ENCODE measurements around the gene NNAT. TPM values are rescaled to one million over a fixed set of nuclear protein-coding genes. Genes with fewer than 3 reads are reported as not detected.
"Not testable (repeated sequence)": the region's sequence is repeated elsewhere in the genome, so short reads cannot be mapped to it uniquely, and the experiment has no call there.

Gene NNAT
- total RNA-seq, 1 donor from 2014 or later, result 251 TPM

DNA sequence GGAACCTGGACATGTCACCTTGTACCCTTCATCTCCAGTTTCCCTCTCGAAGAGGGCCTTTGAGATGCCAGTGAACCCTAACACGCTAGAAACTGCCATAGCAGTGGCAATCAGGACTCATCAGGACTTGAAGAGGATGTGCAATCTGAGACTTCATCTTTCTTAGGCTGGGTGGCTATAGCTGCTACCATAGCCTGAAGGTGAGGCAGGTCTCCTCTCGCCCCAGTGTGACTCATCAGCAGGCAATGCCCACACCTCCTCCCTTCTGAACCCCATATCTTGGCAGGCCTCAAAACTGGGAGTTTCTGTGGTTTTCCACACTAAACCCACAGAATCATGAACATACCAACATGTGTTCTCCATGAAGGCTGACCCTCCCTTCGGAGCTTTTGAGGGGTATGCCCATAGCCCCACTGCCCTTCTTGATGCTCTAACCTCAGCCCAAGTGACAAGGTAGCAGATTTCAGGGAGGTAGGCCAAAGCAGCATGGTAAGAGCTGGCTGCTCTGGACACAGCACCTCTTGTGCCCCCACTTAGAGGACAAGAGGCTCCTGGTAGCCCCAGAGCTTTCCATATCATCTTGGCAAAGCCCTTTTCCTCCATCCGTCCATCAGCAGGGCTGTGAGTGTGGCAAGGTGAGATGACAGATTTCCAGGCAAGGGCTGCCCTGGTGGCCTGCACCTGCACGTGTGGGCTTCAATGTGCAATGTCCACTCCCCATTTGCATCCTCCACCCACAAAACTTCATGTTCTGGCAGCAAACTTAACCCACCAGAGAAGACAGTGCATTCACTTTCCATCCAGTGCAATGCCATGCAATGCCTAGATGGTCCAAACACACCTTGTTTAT lies 4.0 kb downstream of the NNAT start:
- DNase-seq, result no peak

DNA sequence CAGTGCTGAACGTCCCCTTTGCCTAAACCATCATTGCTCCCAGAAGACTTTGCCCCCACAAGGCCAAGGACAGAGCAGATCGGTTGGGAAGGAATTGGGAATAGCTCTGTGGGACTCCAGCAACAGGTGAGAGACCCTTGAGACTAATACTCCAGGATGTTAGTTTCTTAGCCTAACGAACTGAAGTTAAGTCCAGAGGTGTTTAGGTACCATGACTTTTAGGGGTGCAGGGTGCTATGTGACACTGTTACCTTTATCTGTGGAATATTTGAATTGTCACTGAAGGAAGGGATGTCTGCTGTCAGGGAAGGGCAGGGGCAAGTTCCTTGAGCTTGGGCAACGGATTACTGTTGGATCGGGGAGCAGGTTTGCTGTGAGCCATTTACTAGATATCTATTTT lies 4.8 kb downstream of the NNAT start:
- DNase-seq, result no peak

DNA sequence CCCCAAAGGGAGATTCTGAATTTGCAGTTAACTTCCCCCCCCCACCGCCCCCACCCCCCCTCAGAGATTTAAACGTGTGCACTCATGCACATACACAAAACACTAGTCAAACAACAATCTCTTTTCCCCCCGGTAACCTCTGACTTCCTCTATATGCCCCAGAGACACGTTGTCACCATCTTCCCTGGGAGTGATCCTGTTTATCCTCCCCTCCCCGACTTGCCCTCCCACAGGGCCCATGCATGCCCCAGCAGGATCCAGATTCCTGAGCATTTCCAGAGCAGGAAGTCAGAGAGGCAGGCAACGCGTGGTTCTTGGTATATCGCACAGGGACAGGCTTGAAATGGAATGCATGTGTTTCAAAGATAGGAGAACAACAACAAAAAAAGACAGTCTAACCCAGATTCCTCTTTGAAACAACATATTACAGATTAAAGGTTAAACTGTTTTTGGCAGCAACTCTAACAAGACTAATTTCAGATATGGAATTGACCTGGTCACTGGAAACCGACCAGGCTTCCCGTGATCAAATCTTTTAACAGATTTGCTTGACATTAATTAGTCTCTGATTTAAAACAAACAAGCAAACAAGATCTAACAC lies 5.3 kb downstream of the NNAT start:
- DNase-seq, result no peak

DNA sequence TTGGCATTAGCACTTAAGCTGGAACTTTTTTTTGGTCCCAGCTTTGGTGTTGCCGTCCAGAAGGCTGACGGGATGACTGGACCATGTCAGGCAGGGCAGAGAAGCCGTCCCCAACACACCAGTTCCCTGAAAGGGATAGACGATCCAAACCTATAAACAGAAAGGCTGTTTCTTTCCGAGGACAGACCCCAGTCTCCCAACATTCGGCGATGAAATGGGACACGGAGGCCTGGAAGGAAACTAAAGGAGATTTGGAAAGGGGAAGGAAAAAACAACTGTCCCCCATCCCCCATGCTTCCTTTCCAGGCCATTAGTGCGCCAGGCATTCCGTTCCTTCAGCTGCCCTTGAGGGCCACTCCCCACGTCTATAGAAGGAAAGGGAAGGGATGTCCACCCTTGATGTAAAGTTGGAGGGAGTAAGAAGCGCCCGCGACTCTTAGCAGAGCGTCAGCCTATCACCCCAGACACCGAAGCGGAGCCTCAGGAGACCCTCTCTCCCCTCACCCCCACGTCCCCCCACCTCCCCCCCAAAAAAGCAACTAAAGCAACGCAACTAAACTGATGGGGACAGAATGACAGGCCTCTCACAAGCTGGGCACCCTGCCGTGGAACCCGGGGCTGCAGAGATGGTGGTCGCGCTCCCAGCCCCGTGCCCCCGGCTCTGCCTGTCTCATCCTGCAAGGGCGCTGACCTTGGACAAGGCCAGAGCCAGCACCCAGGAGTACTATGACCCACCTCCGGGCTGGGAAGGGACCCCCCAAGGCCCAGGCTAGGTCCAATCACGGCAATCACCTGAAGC lies 6.0 kb downstream of the NNAT start:
- DNase-seq, result no peak

DNA sequence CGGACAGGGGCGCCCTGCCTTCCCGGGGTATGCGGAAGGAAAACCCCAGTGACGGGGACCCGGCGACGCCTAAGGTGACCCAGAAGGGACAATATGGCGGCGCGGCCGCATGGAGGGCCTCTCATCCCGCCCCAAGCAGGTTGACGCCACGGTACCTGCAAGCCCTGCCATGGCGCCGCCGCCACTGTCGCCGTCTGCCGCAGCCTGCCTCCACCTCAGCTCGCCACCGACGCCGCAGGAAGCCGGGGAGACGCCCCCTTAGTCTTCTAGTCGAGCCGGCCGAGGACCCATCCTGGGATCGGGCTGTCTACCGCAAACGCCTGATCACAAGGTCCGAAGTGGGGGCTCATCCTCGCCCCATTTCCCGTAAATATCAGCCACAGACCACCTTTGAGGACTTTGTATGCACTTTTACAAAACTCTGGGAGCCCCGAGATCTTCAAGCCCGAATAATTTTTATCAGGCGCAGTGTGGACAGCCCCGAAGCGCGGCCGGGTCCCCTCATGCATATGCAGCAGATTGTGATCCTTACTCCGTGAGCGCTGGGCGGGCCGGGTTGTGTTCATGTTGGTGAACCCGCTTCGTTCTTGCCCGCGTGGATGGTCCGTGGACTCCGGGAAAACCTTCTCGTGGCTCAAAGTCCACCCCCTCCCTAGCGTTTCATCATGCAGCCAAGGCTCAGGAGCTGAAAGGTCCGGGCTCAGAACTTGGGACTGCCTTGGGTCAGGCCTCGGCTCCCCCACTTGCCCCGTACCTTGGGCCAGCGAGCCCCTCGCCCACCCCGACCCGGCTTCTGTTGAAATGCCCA lies 6.8 kb downstream of the NNAT start, which contains the start of gene BLCAP:
Gene BLCAP, minus strand, starts transcription at position 239 of the 808 bp plus-strand sequence. CDS start 8,702 bp downstream, outside the sequence.
- peak; percentile 79 for DNase-seq

DNA sequence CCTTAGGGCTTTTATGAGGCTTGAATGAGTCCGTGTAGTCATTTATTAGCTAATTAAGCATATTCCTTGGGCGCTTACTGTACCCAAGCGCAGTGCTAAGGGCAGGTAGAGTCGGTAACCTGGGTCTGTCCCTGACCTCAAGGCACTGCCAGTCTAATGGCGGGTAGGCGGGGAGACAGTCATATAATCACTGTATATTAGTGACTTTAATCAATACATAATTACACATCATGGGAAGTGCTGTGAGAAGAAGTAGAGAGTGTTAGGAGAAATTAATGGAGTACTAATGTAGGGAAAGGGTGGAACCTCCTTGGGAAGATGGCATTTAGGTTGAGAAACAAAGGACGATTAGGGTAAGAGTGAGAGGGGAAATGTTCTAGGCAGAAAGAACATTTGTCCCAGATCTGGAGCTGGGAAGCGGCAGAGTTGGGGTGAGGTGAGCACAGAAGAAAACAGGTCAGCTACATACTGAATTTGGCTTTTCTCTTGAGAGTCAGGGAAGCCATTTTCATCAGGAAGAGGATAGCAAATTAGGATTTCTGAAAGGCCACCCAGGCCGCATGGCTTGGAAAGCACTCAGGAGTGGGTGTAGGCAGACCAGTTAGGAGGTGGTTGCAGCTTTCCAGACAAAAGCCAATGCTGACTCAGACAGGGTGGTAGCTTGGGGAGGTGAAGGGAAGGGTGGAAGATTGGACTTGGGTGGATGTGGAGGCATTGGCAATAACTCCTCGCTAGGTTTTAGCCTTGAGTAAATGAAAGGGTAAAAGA lies 7.6 kb downstream of the NNAT start:
- no peak for DNase-seq

DNA sequence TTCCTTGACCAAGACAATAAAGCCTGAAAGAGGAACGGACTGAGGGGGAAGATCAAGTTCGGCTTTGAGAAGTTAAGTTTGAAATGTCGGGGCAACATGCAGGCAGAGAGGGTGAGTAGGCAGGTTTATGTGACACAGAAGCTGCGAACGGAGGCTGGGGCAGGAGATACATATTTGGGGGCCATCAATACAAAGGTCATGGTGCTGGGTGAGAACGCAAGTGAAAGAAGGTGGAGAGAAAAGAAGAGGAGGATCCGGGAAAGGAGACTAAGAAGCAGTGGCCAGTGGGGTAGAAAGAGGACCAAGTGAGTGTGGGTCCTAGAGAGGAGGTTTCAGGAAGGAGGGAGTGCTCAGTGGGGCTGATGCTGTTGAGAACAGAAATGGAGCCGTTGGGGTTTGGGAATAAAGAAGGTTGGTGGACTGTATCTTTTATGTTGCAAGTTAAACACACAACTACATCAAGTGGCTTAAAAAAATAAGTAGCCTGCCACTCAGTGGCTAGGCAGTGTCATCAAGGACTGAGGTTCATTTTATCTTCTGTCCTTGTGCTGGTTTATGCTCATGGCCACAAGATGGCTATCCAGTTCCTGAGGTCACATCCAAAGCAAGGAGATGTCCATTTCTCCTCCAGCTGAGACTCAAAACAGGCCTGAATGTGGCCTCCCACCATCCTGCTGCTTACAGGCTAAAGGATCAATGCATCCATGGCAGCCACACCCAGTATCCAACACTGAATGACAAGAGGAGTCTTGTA lies 8.3 kb downstream of the NNAT start:
- DNase-seq, result no peak

DNA sequence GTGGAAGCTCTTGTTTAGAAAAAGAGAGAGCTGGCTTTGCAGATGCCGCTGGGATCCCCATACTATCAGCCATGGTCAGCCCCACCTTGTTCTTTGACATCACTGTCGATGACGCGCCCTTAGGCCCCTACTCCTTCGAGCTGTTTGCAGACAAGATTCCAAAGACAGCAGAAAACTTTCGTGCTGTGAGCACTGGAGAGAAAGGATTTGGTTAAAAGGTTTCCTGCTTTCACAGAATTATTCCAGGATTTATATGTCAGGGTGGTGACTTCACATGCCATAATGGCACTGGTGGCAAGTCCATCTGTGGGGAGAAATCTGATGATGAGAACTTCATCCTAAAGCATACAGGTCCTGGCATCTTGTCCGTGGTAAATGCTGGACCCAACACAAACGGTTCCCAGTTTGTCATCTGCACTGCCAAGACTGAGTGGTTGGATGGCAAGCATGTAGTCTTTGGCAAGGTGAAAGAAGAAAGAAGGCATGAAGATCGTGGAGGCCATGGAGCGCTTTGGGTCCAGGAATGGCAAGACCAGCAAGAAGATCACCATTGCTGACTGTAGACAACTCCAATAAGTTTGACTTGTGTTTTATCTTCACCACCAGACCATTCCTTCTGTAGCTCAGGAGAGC lies 9.0 kb downstream of the NNAT start:
- no peak for DNase-seq

DNA sequence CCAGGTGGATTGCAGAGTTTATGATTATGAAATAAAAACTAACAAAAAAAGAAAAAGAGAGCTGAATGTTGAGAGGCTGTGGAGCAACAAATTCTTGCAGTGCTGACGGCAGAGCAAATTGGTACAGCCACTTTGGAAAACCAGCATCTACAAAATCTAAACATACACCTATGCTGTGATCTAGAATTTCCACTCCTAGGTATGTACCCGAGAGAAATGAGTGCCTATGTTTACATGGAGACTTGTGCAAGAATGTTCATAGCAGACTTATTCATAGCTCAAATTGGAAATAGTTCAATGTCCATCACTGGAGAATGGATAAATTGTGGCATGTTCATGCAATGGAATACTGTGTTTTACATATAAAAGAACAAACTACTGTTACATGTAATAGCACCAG lies 9.6 kb downstream of the NNAT start:
- DNase-seq, result no peak

DNA sequence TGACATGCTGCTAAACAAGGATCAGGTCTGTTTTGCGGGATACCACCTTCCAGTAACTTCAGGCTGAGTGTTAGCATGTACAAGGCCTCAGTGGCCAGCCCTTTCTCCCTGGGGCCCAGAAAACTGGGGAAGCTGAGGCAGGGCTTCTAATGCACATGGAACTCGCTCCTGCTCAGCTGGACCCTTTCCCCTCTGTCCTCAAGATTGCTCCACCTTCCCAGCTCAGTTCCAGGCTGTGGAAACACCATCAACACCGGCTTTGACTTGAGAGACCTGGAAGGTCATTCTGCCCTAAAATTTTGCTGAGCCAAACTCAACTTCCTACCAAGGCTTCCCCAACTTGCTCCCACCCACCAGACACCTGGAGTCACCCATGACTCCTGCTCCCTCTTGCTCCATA lies 10.8 kb downstream of the NNAT start:
- DNase-seq, result no peak

DNA sequence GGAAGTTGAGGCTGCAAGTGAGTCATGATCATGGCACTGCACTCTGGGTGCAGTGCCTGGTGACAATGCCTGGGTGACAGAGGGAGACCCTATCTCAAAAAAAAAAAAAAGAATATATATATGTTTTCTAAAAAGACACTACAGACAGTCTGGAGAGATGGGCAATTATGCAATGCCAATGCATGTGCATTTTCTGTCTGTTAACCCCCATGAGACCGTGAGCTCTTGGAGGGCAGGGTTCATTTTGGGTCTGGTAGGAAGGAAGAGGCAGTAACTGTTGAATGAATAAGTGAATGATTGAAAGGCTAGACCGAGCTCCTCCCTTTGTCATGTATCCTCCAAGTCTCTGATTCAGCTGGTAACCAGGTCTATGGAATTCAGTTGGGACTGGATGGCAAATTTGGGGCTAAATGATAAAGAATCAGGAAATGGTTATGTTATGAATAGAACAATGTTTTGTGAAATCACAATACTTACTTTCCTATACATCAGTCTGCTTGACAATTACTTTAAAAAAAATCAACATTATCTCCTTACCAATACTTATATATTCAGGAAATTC lies 12.2 kb downstream of the NNAT start:
- DNase-seq, result no peak

DNA sequence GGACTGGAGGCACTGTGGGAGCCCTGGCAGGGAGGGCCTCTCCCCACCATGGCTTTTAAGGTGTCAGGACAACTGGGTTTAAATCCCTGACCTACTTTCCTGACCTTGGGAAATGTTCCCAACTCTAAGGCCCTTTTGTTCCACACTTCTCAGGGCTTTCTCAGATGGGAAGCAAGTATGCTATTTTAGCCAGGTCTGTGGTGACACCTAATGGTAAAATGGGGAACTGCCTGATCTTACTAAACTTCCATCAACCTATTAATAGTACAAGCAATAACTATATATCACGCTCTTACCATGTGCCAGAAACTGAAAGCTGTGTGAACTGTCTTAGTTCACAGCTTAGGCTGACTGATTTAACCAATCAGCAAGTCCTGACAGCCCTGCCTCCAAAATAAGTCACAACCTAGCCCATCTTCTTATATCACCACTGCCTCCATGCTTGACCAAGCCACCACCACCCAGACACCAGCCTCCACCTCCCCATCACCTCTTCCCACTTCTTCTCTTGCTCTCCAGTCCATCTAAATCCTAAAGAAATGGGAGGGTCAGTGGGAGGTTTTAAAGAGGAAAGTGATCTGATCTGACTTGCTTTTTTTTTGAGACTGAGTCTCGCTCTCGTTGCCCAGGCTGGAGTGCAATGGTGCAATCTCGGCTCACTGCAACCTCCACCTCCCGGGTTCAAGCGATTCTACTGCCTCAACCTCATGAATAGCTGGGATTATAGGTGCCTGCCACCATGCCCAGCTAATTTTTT lies 13.5 kb downstream of the NNAT start:
- DNase-seq, result peak; percentile 17

DNA sequence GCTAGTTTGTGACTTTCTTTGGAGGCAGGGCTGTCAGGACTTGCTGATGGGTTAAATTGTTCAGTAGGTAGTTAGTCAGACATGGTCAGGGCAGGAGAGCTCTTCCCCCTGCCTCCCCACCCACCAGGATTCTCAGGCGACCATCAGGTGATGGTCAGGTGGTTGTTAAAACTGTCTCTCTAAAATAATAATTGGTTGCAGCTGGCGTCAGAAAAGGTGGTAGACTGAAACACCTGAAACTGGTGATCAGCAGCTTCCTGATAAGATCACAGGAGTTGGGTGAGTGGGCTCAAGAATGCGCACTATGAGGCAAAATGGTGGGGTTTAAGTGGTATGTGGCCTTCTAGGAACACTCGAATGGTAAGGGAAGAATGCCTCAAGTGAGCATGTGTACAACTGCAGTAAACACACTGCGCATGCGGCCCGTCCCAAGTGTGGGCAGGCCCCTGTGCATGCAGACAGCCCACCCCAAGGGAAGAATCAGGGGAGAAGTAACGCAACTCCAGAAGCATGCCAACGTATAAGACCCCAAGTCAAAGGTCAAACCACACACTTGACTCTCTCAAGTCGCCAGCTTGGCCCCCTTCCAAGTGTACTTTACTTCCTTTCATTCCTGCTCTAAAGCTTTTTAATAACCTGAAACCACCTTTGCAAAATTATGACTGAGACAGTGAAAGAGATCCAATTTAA lies 14.5 kb downstream of the NNAT start:
- DNase-seq, result no peak

DNA sequence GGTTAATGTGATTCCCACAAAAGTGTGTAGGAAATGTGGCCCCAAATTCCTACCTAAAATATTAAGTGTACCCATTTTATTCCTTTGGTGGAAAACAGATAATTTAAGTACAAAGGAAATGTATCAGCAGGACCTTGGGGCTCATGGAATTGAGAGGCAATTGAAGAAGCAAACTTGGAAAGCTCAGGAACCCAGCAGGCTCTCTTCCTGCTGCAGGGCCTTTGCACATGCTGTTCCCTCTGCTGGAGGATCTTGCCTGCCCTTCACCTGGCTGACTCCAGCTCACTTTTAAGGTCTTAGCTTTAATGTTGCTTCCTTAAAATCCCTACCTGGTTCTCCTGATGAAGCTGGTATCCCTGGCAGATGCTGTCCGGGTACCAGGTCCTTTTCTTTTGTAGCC lies 16.5 kb downstream of the NNAT start:
- DNase-seq, result no peak

DNA sequence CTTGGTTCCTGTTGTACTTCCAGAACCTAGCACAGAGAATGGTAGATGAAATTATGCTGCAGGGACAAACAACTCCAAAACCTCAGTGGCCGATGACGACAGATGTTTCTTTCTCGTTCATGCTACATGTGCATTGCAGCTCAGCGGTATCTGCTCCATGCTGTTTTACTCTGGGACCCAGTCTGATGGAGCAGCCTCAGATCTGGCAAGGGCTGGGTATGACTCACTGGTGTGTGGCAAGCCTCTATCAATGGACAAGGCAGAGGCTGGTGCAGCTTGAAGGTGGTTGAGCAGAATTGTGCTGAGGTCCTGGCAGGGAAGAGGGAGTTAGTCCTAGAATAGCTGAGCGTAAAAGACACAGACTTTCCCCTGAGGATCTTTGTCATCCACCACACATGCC lies 17.0 kb downstream of the NNAT start:
- DNase-seq, result peak; percentile 62

DNA sequence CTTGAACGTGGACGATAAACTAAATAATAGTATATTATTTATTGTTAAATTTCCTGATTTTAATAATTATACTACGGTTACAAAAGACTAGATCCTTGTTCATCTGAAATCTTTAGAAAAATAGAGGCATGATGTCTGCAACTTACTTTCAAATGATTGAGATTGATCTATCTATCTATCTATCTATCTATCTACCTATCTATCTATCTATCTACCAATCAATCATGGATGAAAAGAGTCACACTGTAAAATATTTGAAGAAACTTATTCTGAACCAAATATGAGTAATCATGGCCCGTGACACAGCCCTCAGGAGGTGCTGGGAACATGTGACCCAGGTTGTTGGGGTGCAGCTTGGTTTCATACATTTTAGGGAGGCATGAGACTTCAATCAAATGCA lies 18.4 kb downstream of the NNAT start:
- no peak for DNase-seq

DNA sequence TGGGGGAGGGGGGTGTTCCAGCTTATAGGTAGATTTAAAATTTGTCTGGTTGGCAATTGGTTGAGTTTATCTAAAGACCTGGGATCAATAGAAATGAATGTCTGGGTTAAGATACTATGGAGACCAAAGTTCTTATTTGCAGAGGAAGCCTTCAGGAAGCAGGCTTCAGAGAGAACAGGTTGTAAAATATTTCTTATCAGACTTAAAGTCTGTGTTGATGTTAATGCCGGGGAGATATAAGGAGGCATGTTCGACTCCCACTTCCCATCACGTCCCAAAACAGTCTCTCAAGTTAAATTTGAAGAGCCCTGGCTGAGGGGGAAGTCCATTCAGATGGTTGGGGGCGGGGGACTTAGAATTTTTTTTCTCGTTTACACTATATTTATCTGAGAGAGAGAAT lies 19.0 kb downstream of the NNAT start:
- DNase-seq, result no peak

DNA sequence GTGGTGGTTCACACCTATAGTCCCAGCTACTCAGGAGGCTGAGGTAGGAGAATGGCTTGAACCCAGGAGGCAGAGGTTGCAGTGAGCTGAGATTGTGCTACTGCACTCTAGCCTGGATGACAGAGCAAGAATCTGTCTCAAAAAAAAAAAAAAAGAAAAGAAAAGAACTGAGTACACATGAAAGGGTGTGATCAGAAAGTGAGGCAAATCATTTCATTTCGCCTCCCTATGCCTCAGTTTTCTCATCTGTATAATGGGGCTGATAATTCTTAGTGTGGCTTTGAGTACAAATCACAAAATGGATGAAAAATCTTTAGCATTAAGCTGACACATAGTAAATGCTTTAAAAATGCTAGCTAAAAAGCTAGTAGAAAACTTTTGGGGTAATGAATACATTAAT lies 19.8 kb downstream of the NNAT start:
- DNase-seq, result not testable (repeated sequence)

All from occipital lobe (tissue), 2 donors.